SK-N-SH (cell line): ENCODE measurements around the gene SPATA3. TPM values are rescaled to one million over a fixed set of nuclear protein-coding genes. Genes with fewer than 3 reads are reported as not detected.

Source experiments
- CTCF ChIA-PET: fragments of 300-600, 350-600 bp; formaldehyde crosslinking; extraction: SDS; loops from one replicate; lab custom pipeline; 2021; lab: Yijun Ruan, JAX
- POLR2A ChIA-PET: fragments of 350-600 bp; sonication (Branson Sonifier 250); formaldehyde crosslinking; extraction: SDS; loops from one replicate; lab custom pipeline; 2020; ENCODE audit warnings: antibody characterized with exemption, inconsistent platforms; lab: Yijun Ruan, JAX
- DNase-seq: peaks from one replicate; pipeline ENCODE4 v3.0.0; 2012
- H2AFZ ChIP-seq: fragments of 200-600 bp; sonication (generic); 2 replicates; pipeline ENCODE4 v1.8.1; 2016; ENCODE audit warnings: antibody characterized with exemption, mild to moderate bottlenecking, low read depth
- H3F3A ChIP-seq: fragments of 200-600 bp; sonication (generic); replicated peaks from 2 replicates; pipeline ENCODE3; 2016; ENCODE audit warnings: antibody characterized with exemption, mild to moderate bottlenecking; ENCODE audit not compliant: insufficient read depth
- H3K27ac ChIP-seq, 2 experiments: fragments of 200-500 bp in 1 of 2; fragments of 200-600 bp in 1 of 2; sonication (Bioruptor generic) in 1 of 2; sonication (generic), shearing (Covaris generic) in 1 of 2; 2 replicates each; pipeline versions ENCODE4 v1.5.1 to v1.6.1; 2014 to 2016; ENCODE audit warnings: low read depth in 2 of 2, inconsistent platforms in 1 of 2, low read length in 1 of 2, mild to moderate bottlenecking in 1 of 2, mixed read lengths in 1 of 2
- H3K27me3 ChIP-seq: fragments of 200-600 bp; sonication (generic), shearing (Covaris generic); 2 replicates; pipeline ENCODE4 v1.6.1; 2016; ENCODE audit warnings: mixed run types; ENCODE audit not compliant: insufficient read depth
- H3K36me3 ChIP-seq, 2 experiments: fragments of 200-500 bp in 1 of 2; fragments of 200-600 bp in 1 of 2; sonication (Bioruptor generic) in 1 of 2; sonication (generic) in 1 of 2; replicated peaks in 1 of 2; 2 replicates each; pipeline versions ENCODE3 to v1.5.1; 2014 to 2016; ENCODE audit warnings: low read length in 1 of 2, mild to moderate bottlenecking in 1 of 2; ENCODE audit not compliant: insufficient read depth in 2 of 2, control insufficient read depth in 1 of 2
- H3K4me1 ChIP-seq, 2 experiments: fragments of 200-500 bp in 1 of 2; fragments of 200-600 bp in 1 of 2; sonication (Bioruptor generic) in 1 of 2; sonication (generic), shearing (Covaris generic) in 1 of 2; 2 replicates each; pipeline versions ENCODE4 v1.5.1 to v1.6.1; 2014 to 2016; ENCODE audit warnings: low read depth in 1 of 2, low read length in 1 of 2, mixed run types in 1 of 2; ENCODE audit not compliant: insufficient read depth in 2 of 2, control insufficient read depth in 1 of 2
- H3K4me2 ChIP-seq: fragments of 200-600 bp; sonication (generic), shearing (Covaris generic); 2 replicates; pipeline ENCODE4 v1.6.1; 2017; ENCODE audit warnings: mixed run types
- H3K4me3 ChIP-seq, 2 experiments: fragments of 200-500 bp in 1 of 2; fragments of 200-600 bp in 1 of 2; sonication (Bioruptor generic) in 1 of 2; sonication (generic), shearing (Covaris generic) in 1 of 2; 2 replicates each; pipeline versions ENCODE4 v1.5.1 to v1.8.1; 2014 to 2016; ENCODE audit warnings: low read depth in 2 of 2, inconsistent platforms in 1 of 2, low read length in 1 of 2, mild to moderate bottlenecking in 1 of 2, mixed read lengths in 1 of 2, moderate library complexity in 1 of 2
- H3K79me2 ChIP-seq: fragments of 200-600 bp; sonication (generic); 2 replicates; pipeline ENCODE4 v1.8.1; 2017; ENCODE audit warnings: mild to moderate bottlenecking; ENCODE audit not compliant: insufficient read depth
- H3K9ac ChIP-seq: fragments of 200-600 bp; sonication (generic); 2 replicates; pipeline ENCODE4 v1.6.1; 2017; ENCODE audit warnings: mixed run types
- H3K9me2 ChIP-seq: fragments of 200-600 bp; sonication (generic); 2 replicates; pipeline ENCODE4 v1.6.1; 2017; ENCODE audit warnings: mixed run types
- H3K9me3 ChIP-seq: fragments of 200-600 bp; sonication (generic); 2 replicates; pipeline ENCODE4 v1.6.1; 2017; ENCODE audit warnings: mixed run types, mild to moderate bottlenecking, moderate library complexity
- H4K20me1 ChIP-seq: fragments of 200-600 bp; sonication (generic); 2 replicates; pipeline ENCODE4 v1.6.1; 2017; ENCODE audit warnings: mild to moderate bottlenecking, mixed run types; ENCODE audit not compliant: insufficient read depth
- ELF1 ChIP-seq: IDR thresholded peaks from 2 replicates; pipeline ENCODE4 v1.4.0; 2012
- EZH2phosphoT487 ChIP-seq: fragments of 200-600 bp; sonication (generic); IDR thresholded peaks from 2 replicates; pipeline ENCODE4 v1.6.1; 2017; ENCODE audit warnings: low read depth, mixed run types, mild to moderate bottlenecking, antibody characterized with exemption, moderate library complexity, borderline replicate concordance
- FOXJ3 ChIP-seq: sonication (generic); formaldehyde crosslinking; IDR thresholded peaks from 2 replicates; pipeline ENCODE4 v1.5.1; 2020; ENCODE audit warnings: mild to moderate bottlenecking, missing genetic modification reagents
- FOXM1 ChIP-seq: IDR thresholded peaks from 2 replicates; pipeline ENCODE4 v1.4.0; 2012; ENCODE audit warnings: low read depth, mild to moderate bottlenecking
- GATA2 ChIP-seq: sonication (generic); formaldehyde crosslinking; IDR thresholded peaks from 2 replicates; pipeline ENCODE4 v1.5.0; 2020; ENCODE audit warnings: mild to moderate bottlenecking, missing genetic modification reagents
- MEF2A ChIP-seq: IDR thresholded peaks from 2 replicates; pipeline ENCODE4 v1.4.0; 2012; ENCODE audit warnings: low read depth, borderline replicate concordance
- PBX3 ChIP-seq: IDR thresholded peaks from 2 replicates; pipeline ENCODE4; 2012
- RFX5 ChIP-seq: IDR thresholded peaks from 2 replicates; pipeline ENCODE4 v1.6.1; 2012; ENCODE audit warnings: mild to moderate bottlenecking, improper control_type of control experiment, low read length
- SIN3A ChIP-seq: IDR thresholded peaks from 2 replicates; pipeline ENCODE4 v1.6.1; 2012; ENCODE audit warnings: low read depth, mild to moderate bottlenecking, low read length, moderate library complexity, borderline replicate concordance
- WGBS: methylation state at CpG from one replicate; pipeline ENCODE4 v1.1.6; 2017; ENCODE audit warnings: low lambda C conversion rate; 5-methylcytosine and 5-hydroxymethylcytosine counted together
- polyA plus RNA-seq, 3 experiments: library from polyadenylated mRNA; depleted of rRNA; stranded (reverse); fragments of >200 nt; gene quantifications; 2 replicates each; pipeline ENCODE4 v1.2.3, GENCODE V29; 2012

SPATA3 gene
- polyA plus RNA-seq, 1 of the 3 experiments (the other 2 are of a cell fraction), result not detected

- Histone ChIP-seq H3K9ac (no peak overlapping the region), H3K36me3 (no peaks in the 10 kb centered on the region)
- 85% methylated on average over 8 of the region's 8 CpGs for WGBS
Measured at GRCh38 chr2:230958820-230959756, 36.8 kb upstream of the SPATA3 start.

GRCh38 chr2:230960026-230960425, 35.9 kb upstream of the SPATA3 start:
- no peak overlapping the region for H3K9ac ChIP-seq
- WGBS, result 39% methylated on average over 1 of the region's 1 CpG
- no peak overlapping the region for H3K4me3 ChIP-seq
- H3K9me3 ChIP-seq, result no peaks in the 10 kb centered on the region
- H3K79me2 ChIP-seq, result no peaks in the 10 kb centered on the region
- no peaks in the 10 kb centered on the region for H3K9me2 ChIP-seq
- ChIA-PET POLR2A (no interaction called here), CTCF (interaction anchor here (0.6 to 1.8 kb wide), 2 partner anchors 27 to 119 kb away, joined by 3 to 9 read pairs; no protein-coding TSS in a partner anchor)
- no peaks in the 10 kb centered on the region for H3F3A ChIP-seq
- no peak for DNase-seq
- H4K20me1 ChIP-seq, result no peaks in the 10 kb centered on the region
- H3K27me3 ChIP-seq, result no peaks in the 10 kb centered on the region; the same call in 1 of the 2 replicates
- H2AFZ ChIP-seq, result no peak overlapping the region
- H3K4me1 ChIP-seq, result peaks cover 0 to 2% of the 10 kb centered on the region in 2 experiments; a peak in 2 of 4 replicates
- H3K4me2 ChIP-seq, result no peak overlapping the region
- H3K27ac ChIP-seq, result no peak overlapping the region
- TF ChIP-seq FOXJ3 (CRISPR knock-in tag) (no peak), RFX5 (no peak), SIN3A (no peak)
- H3K36me3 ChIP-seq, result no peaks in the 10 kb centered on the region

More at GRCh38 chr2:230958820-230959756, 36.8 kb upstream of the SPATA3 start:
- Histone ChIP-seq H4K20me1 (no peaks in the 10 kb centered on the region), H3K9me3 (no peaks in the 10 kb centered on the region), H3K27me3 (no peaks in the 10 kb centered on the region; the same call in 1 of the 2 replicates), H3K4me3 (no peak overlapping the region), H3K4me1 (peaks cover 0 to 2% of the 10 kb centered on the region in 2 experiments; a peak in 2 of 4 replicates), H3F3A (no peaks in the 10 kb centered on the region), H3K27ac (no peak overlapping the region), H2AFZ (no peak overlapping the region), H3K4me2 (no peak overlapping the region), H3K9me2 (no peaks in the 10 kb centered on the region), H3K79me2 (no peaks in the 10 kb centered on the region)
- CTCF ChIA-PET, result interaction anchor here (0.6 to 1.4 kb wide), 2 partner anchors 118 to 134 kb away, joined by 3 to 5 read pairs; no protein-coding TSS in a partner anchor
- POLR2A ChIA-PET, result no interaction called here
- TF ChIP-seq FOXM1 (no peak), ELF1 (no peak), EZH2phosphoT487 (no peak), MEF2A (no peak), GATA2 (no peak)
- DNase-seq, result no peak

- 32% methylated on average over 3 of the region's 3 CpGs for WGBS
- H4K20me1 ChIP-seq, result no peaks in the 10 kb centered on the region
- peaks cover 0 to 2% of the 10 kb centered on the region in 2 experiments; a peak in 2 of 4 replicates for H3K4me1 ChIP-seq
- H3F3A ChIP-seq, result no peaks in the 10 kb centered on the region
- H3K4me3 ChIP-seq, result no peak overlapping the region
- H3K9ac ChIP-seq, result no peak overlapping the region
- no peak overlapping the region for H2AFZ ChIP-seq
- ChIA-PET CTCF (interaction anchor here (1.8 kb wide), 1 partner anchor 26 kb away, joined by 9 read pairs; no protein-coding TSS in a partner anchor), POLR2A (no interaction called here)
- no peaks in the 10 kb centered on the region for H3K79me2 ChIP-seq
- no peak overlapping the region for H3K4me2 ChIP-seq
- H3K9me2 ChIP-seq, result no peaks in the 10 kb centered on the region
- no peak for TF ChIP-seq PBX3
- DNase-seq, result no peak
- H3K27ac ChIP-seq, result no peak overlapping the region
- no peaks in the 10 kb centered on the region for H3K9me3 ChIP-seq
- no peaks in the 10 kb centered on the region; the same call in 1 of the 2 replicates for H3K27me3 ChIP-seq
- H3K36me3 ChIP-seq, result no peaks in the 10 kb centered on the region
Measured at GRCh38 chr2:230961091-230961491, 34.8 kb upstream of the SPATA3 start.
